Activated CD4-positive, alpha-beta T cell treated with anti-CD3 and anti-CD28 coated beads for 1 hour (primary cell): Measurements from ENCODE around the gene SLC25A47.
"Not testable (repeated sequence)": the region's sequence is repeated elsewhere in the genome, so short reads cannot be mapped to it uniquely, and the experiment has no call there.

Source experiments
- DNase-seq: peaks from one replicate; pipeline ENCODE4 v3.0.0-alpha.2; 2020

SLC25A47 gene

GRCh38 chr14:100328495-100329163 is 5.5 kb downstream of the SLC25A47 start:
- DNase-seq = no peak

GRCh38 chr14:100329233-100330006 is 6.3 kb downstream of the SLC25A47 start:
- no peak for DNase-seq

GRCh38 chr14:100330007-100330344 is 6.8 kb downstream of the SLC25A47 start:
- DNase-seq = no peak

- DNase-seq = no peak
Observed at GRCh38 chr14:100330388-100330931, 7.3 kb downstream of the SLC25A47 start.

GRCh38 chr14:100332071-100332639 is 9.0 kb downstream of the SLC25A47 start:
- no peak for DNase-seq

GRCh38 chr14:100332797-100333196 is 9.7 kb downstream of the SLC25A47 start:
- DNase-seq = no peak

GRCh38 chr14:100333311-100333710 is 10.2 kb downstream of the SLC25A47 start:
- DNase-seq = no peak

- no peak for DNase-seq
Observed at GRCh38 chr14:100333827-100334226, 10.7 kb downstream of the SLC25A47 start.

- DNase-seq = no peak
Observed at GRCh38 chr14:100334904-100335303, 11.8 kb downstream of the SLC25A47 start.

- no peak for DNase-seq
Observed at GRCh38 chr14:100336618-100337530, 13.7 kb downstream of the SLC25A47 start.

GRCh38 chr14:100339766-100340422 is 16.8 kb downstream of the SLC25A47 start:
- DNase-seq = no peak

- DNase-seq = no peak
Observed at GRCh38 chr14:100340423-100340813, 17.3 kb downstream of the SLC25A47 start.

GRCh38 chr14:100341301-100342031 is 18.3 kb downstream of the SLC25A47 start:
- no peak for DNase-seq

- no peak for DNase-seq
Observed at GRCh38 chr14:100342195-100342594, 19.1 kb downstream of the SLC25A47 start.

- DNase-seq = not testable (repeated sequence)
Observed at GRCh38 chr14:100342826-100343225, 19.7 kb downstream of the SLC25A47 start.

GRCh38 chr14:100344657-100345056 is 21.5 kb downstream of the SLC25A47 start:
- DNase-seq = not testable (repeated sequence)

GRCh38 chr14:100345711-100346110 is 22.6 kb downstream of the SLC25A47 start:
- no peak for DNase-seq

GRCh38 chr14:100346306-100347091 is 23.4 kb downstream of the SLC25A47 start:
- no peak for DNase-seq

GRCh38 chr14:100348253-100348729 is 25.2 kb downstream of the SLC25A47 start:
- no peak for DNase-seq
